ENCODE data around the gene TRPV5.

GRCh38 chr7:142923391-142923790 lies 10.2 kb downstream of the TRPV5 start:
- TF ChIP-seq EZH2 (IDR thresholded peaks at IDR 0.05; ENCODE audit: insufficient read depth, poor library complexity, severe bottlenecking) = no peak
- TF ChIP-seq EZH2phosphoT487 (IDR thresholded peaks at IDR 0.05; ENCODE audit: insufficient read depth, low read depth) = no peak
